HepG2 (cell line): ENCODE measurements around the gene ARHGAP26. TPM values are rescaled to one million over a fixed set of nuclear protein-coding genes. Genes with fewer than 3 reads are reported as not detected.

ENCODE experiments used
- ATAC-seq: fragments of 200-7000 bp; cut with Tn5 transposase; 3 replicates; pipeline ENCODE4 v1.9.1; 2020; ENCODE audit warnings: mild to moderate bottlenecking, moderate library complexity
- BruUV-seq: library from RNA; stranded (reverse); fragments of 400-500 nt; replicated peaks from 2 replicates; lab custom pipeline; 2021; lab: Mats Ljungman, UMichigan
- CTCF ChIA-PET: fragments of 300-600 bp; formaldehyde crosslinking; extraction: SDS; loops from one replicate; lab custom pipeline; 2021; ENCODE audit warnings: low total read pairs, inconsistent platforms, low intra/inter-chr PET ratio; lab: Yijun Ruan, JAX
- POLR2A ChIA-PET: fragments of 350-600 bp; sonication (Branson Sonifier 250); formaldehyde crosslinking; loops from one replicate; lab custom pipeline; 2020; ENCODE audit warnings: antibody characterized with exemption, inconsistent platforms; lab: Yijun Ruan, JAX
- DNase-seq: peaks from one replicate; pipeline ENCODE4 v3.0.0-alpha.2; 2015; ENCODE audit warnings: low spot score
- FAIRE-seq: peaks from 3 replicates; lab custom pipeline; 2011; peaks lifted over from hg19 to GRCh38; lab: Jason Lieb, UNC
- H2AFZ ChIP-seq: one replicate; pipeline ENCODE4 v1.6.1; 2011; ENCODE audit warnings: low read length, inconsistent platforms
- H3K27ac ChIP-seq: fragments of 300-600 bp; 3 replicates; pipeline ENCODE4 v1.8.0; 2011; ENCODE audit warnings: mixed run types, mild to moderate bottlenecking, mixed read lengths, low read length, inconsistent platforms; ENCODE audit not compliant: insufficient read depth; ENCODE audit errors: extremely low read length
- H3K27me3 ChIP-seq, 2 experiments: fragments of 200-600 bp in 1 of 2; 2 replicates in 1 of 2; 3 replicates in 1 of 2; pipeline versions ENCODE4 v1.6.0 to v1.8.0; 2011; ENCODE audit warnings: low read length in 2 of 2, mild to moderate bottlenecking in 2 of 2, moderate library complexity in 2 of 2, inconsistent platforms in 1 of 2; ENCODE audit not compliant: insufficient read depth in 2 of 2, control insufficient read depth in 1 of 2
- H3K36me3 ChIP-seq, 2 experiments: fragments of 200-600 bp in 1 of 2; replicated peaks in 1 of 2; 2 replicates in 1 of 2; 3 replicates in 1 of 2; pipeline versions ENCODE4 v1.5.1 to v1.8.0; 2011; ENCODE audit warnings: low read length in 2 of 2, inconsistent platforms in 1 of 2; ENCODE audit not compliant: insufficient read depth in 2 of 2, control insufficient read depth in 1 of 2
- H3K4me1 ChIP-seq: 2 replicates; pipeline ENCODE4 v1.5.1; 2012; ENCODE audit warnings: low read length, inconsistent platforms; ENCODE audit not compliant: insufficient read depth
- H3K4me2 ChIP-seq: 2 replicates; pipeline ENCODE4 v1.6.0; 2011; ENCODE audit warnings: low read depth, low read length, inconsistent platforms
- H3K4me3 ChIP-seq, 3 experiments: fragments of 200-600 bp in 1 of 3; sonication (generic), shearing (Covaris generic) in 1 of 3; replicated peaks in 1 of 3; 2 replicates each; pipeline ENCODE4 v1.5.1; 2011 to 2016; ENCODE audit warnings: low read length in 3 of 3, inconsistent platforms in 2 of 3, low read depth in 2 of 3, mild to moderate bottlenecking in 2 of 3, control low read depth in 1 of 3, mixed read lengths in 1 of 3; ENCODE audit not compliant: insufficient read depth in 1 of 3
- H3K79me2 ChIP-seq: one replicate; pipeline ENCODE4 v1.6.1; 2011; ENCODE audit warnings: low read length, inconsistent platforms; ENCODE audit not compliant: insufficient read depth
- H3K9ac ChIP-seq: 2 replicates; pipeline ENCODE4 v1.6.0; 2011; ENCODE audit warnings: mild to moderate bottlenecking, low read depth, low read length, inconsistent platforms; ENCODE audit not compliant: insufficient read depth
- H3K9me3 ChIP-seq: 2 replicates; pipeline ENCODE4 v1.5.1; 2012; ENCODE audit warnings: mild to moderate bottlenecking, low read length
- H4K20me1 ChIP-seq: 2 replicates; pipeline ENCODE4 v1.6.0; 2011; ENCODE audit warnings: inconsistent platforms, mild to moderate bottlenecking, low read length, moderate library complexity; ENCODE audit not compliant: insufficient read depth
- HNRNPL ChIP-seq: fragments of 200-400 bp; formaldehyde crosslinking; IDR thresholded peaks from 2 replicates; pipeline ENCODE4 v1.6.1; 2017; ENCODE audit warnings: mild to moderate bottlenecking, low read depth, low read length
- LRRFIP1 ChIP-seq: sonication (generic); formaldehyde crosslinking; conservative IDR thresholded peaks from 2 replicates; pipeline ENCODE4 v1.4.0; 2020; ENCODE audit warnings: missing genetic modification reagents
- NCOA1 ChIP-seq: sonication (generic); formaldehyde crosslinking; IDR thresholded peaks from 2 replicates; pipeline ENCODE4 v1.9.0; 2021; ENCODE audit warnings: missing genetic modification reagents
- ONECUT2 ChIP-seq: sonication (generic); formaldehyde crosslinking; IDR thresholded peaks from 2 replicates; pipeline ENCODE4 v1.4.0; 2020; ENCODE audit warnings: missing genetic modification reagents
- RARA ChIP-seq: IDR thresholded peaks from 2 replicates; pipeline ENCODE4 v1.6.1; 2016; ENCODE audit warnings: missing genetic modification reagents, missing compliant biosample characterization
- SAFB2 ChIP-seq: sonication (generic); formaldehyde crosslinking; IDR thresholded peaks from 2 replicates; pipeline ENCODE4 v1.5.1; 2020; ENCODE audit warnings: missing genetic modification reagents, low read depth, mild to moderate bottlenecking, borderline replicate concordance
- SUZ12 ChIP-seq: fragments of 150-350 bp; IDR thresholded peaks from 2 replicates; pipeline ENCODE4 v1.6.1; 2014; ENCODE audit warnings: low read depth, low read length
- ZFYVE20 ChIP-seq: sonication (generic); formaldehyde crosslinking; IDR thresholded peaks from 2 replicates; pipeline ENCODE4 v1.8.0; 2023; ENCODE audit warnings: low read depth, mild to moderate bottlenecking, moderate library complexity, missing genetic modification reagents, borderline replicate concordance
- ZNF34 ChIP-seq: sonication (generic); formaldehyde crosslinking; IDR thresholded peaks from 2 replicates; pipeline ENCODE4 v1.4.0; 2020; ENCODE audit warnings: mild to moderate bottlenecking, missing genetic modification reagents, borderline replicate concordance
- ZNF460 ChIP-seq: sonication (generic); formaldehyde crosslinking; IDR thresholded peaks from 2 replicates; pipeline ENCODE4 v1.5.1; 2020; ENCODE audit warnings: missing genetic modification reagents, mild to moderate bottlenecking, borderline replicate concordance
- ZNF468 ChIP-seq: sonication (generic); formaldehyde crosslinking; IDR thresholded peaks from 2 replicates; pipeline ENCODE4 v1.8.0; 2022; ENCODE audit warnings: mild to moderate bottlenecking, moderate library complexity, missing genetic modification reagents
- ZNF556 ChIP-seq: sonication (generic); formaldehyde crosslinking; IDR thresholded peaks from 2 replicates; pipeline ENCODE4 v1.4.0; 2020; ENCODE audit warnings: mild to moderate bottlenecking, missing genetic modification reagents, borderline replicate concordance
- ZNF564 ChIP-seq: sonication (generic); formaldehyde crosslinking; IDR thresholded peaks from 2 replicates; pipeline ENCODE4 v1.8.1; 2023; ENCODE audit warnings: mild to moderate bottlenecking, missing genetic modification reagents
- ZNF710 ChIP-seq: sonication (generic); formaldehyde crosslinking; IDR thresholded peaks from 2 replicates; pipeline ENCODE4 v1.5.0; 2020; ENCODE audit warnings: mild to moderate bottlenecking, missing genetic modification reagents, borderline replicate concordance
- WGBS: methylation state at CpG from one replicate; pipeline ENCODE4 v1.1.6; 2017; ENCODE audit warnings: low lambda C conversion rate; 5-methylcytosine and 5-hydroxymethylcytosine counted together
- in situ Hi-C: cut with HindIII; loops from 2 replicates; pipeline ENCODE4 v1.10.0; 2017; ENCODE audit warnings: low pct_unique_long_range_greater_than_20kb; ENCODE audit not compliant: extremely low pct_ligation_motif_present
- intact Hi-C: fragments of 100-400 bp; cut with micrococcal nuclease; formaldehyde crosslinking; loops from one replicate; pipeline ENCODE4 v1.10.0; 2022; ENCODE audit not compliant: unreplicated experiment
- polyA plus RNA-seq, 8 experiments: library from polyadenylated mRNA; depleted of rRNA in 3 of 8; stranded (reverse) in 7 of 8; unstranded in 1 of 8; fragments of >200 nt; fragmentation: Illumina TruSeq in 4 of 8; extraction: Trizol in 4 of 8; gene quantifications; 2 replicates each; pipeline versions ENCODE4 v1.2.1 to v1.2.3, GENCODE V29; 2011 to 2016; ENCODE audit warnings: low read depth in 4 of 8, missing spikeins in 1 of 8, mixed read lengths in 1 of 8; ENCODE audit not compliant: insufficient read depth in 1 of 8
- total RNA-seq, 5 experiments: library from RNA; depleted of rRNA; stranded (reverse); fragments of >200 nt; fragmentation: Illumina TruSeq; extraction: Trizol; gene quantifications; 2 replicates each; pipeline ENCODE4 v1.2.3, GENCODE V29; 2016; ENCODE audit warnings: low read depth in 1 of 5

Gene ARHGAP26
- total and polyA plus RNA-seq, 2 of the 13 experiments (the other 11 are each of a cell fraction or from before 2014, with no cell fraction given), result 9.6 to 18.2 TPM

DNA sequence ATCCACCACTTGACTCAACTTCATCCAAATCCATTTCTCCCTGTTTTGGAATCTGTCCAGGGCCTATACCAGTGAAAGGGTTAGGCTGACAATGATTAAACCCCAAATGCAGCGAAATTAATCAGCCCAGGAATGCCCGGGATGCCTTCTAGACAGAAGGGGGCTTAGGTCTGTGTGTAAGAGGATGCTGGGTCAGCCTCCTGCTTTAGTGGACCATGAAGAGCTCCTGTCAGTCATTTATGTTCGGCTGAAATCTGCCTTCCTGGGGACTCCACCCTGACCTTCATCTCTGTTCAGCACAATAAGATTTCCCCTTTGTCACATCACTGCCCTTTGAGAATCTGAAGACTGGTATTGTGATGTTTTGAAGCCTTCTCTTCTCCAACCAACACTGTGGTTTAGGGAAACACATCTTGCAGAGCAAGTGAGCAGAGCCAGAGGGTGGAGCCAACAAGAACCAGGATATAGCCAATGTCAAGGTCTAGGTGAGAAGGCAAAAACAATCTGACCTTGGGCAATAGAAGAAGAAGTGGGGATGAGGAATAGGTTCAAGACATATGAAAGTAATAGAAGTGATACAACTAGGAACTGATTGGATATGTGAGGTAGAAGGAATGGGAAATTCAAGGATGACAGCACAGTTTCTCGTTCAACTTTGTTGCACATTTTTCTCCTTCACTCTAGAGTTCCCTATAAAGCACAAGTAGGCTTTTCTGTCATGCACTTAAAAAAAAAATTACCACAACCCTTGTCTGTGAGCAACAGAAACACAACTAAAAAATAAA, 234.4 kb downstream of the ARHGAP26 start:
- H3K4me3 ChIP-seq, result no peak overlapping the region
- H3K27me3 ChIP-seq, result no peaks in the 10 kb centered on the region
- ATAC-seq, result no peak
- TF ChIP-seq ZFYVE20 (CRISPR knock-in tag), result no peak
- TF ChIP-seq SUZ12, result no peak
- TF ChIP-seq ZNF710, result no peak
- TF ChIP-seq ZNF460 (CRISPR knock-in tag), result no peak
- no peak for TF ChIP-seq RARA (CRISPR knock-in tag)
- TF ChIP-seq ZNF556 (CRISPR knock-in tag), result no peak
- TF ChIP-seq ONECUT2, result no peak
- TF ChIP-seq NCOA1 (CRISPR knock-in tag), result no peak
- TF ChIP-seq ZNF468 (CRISPR knock-in tag), result no peak
- TF ChIP-seq ZNF34 (CRISPR knock-in tag), result no peak
- no peak for TF ChIP-seq SAFB2 (CRISPR knock-in tag)
- no peak for TF ChIP-seq ZNF564 (CRISPR knock-in tag)
- TF ChIP-seq HNRNPL, result no peak
- no peak for TF ChIP-seq LRRFIP1
- no TSS peak for BruUV-seq
- H3K79me2 ChIP-seq, result no peaks in the 10 kb centered on the region
- no peaks in the 10 kb centered on the region for H4K20me1 ChIP-seq
- H3K9me3 ChIP-seq, result no peaks in the 10 kb centered on the region
- 71% methylated on average over 4 of the region's 4 CpGs for WGBS
- no peak for FAIRE-seq
- ChIA-PET POLR2A (no interaction called here), CTCF (no interaction called here)
- DNase-seq, result no peak
- no peak overlapping the region for H3K4me2 ChIP-seq
- peaks cover 0 to 4% of the 10 kb centered on the region in 2 experiments; a peak in 1 of 5 replicates for H3K36me3 ChIP-seq
- H3K9ac ChIP-seq, result no peak overlapping the region
- H3K27ac ChIP-seq, result no peak overlapping the region
- in situ Hi-C loops, result no loop called here
- intact Hi-C loops, result loop anchor here (5.0 kb wide), 1 partner anchor 398 kb away; the partner anchor contains the start of gene NR3C1
- no peak overlapping the region for H2AFZ ChIP-seq
- H3K4me1 ChIP-seq, result peaks cover 37% of the 10 kb centered on the region
